DLD1 (cell line): ENCODE results near the gene ZNHIT2.
"Not testable (repeated sequence)": the region's sequence is repeated elsewhere in the genome, so short reads cannot be mapped to it uniquely, and the experiment has no call there.

Experiments used
- in situ Hi-C: cut with HindIII; loops from 2 replicates; pipeline ENCODE4 v1.10.0; 2017; ENCODE audit warnings: low sequenced_read_pairs

ZNHIT2 gene

DNA sequence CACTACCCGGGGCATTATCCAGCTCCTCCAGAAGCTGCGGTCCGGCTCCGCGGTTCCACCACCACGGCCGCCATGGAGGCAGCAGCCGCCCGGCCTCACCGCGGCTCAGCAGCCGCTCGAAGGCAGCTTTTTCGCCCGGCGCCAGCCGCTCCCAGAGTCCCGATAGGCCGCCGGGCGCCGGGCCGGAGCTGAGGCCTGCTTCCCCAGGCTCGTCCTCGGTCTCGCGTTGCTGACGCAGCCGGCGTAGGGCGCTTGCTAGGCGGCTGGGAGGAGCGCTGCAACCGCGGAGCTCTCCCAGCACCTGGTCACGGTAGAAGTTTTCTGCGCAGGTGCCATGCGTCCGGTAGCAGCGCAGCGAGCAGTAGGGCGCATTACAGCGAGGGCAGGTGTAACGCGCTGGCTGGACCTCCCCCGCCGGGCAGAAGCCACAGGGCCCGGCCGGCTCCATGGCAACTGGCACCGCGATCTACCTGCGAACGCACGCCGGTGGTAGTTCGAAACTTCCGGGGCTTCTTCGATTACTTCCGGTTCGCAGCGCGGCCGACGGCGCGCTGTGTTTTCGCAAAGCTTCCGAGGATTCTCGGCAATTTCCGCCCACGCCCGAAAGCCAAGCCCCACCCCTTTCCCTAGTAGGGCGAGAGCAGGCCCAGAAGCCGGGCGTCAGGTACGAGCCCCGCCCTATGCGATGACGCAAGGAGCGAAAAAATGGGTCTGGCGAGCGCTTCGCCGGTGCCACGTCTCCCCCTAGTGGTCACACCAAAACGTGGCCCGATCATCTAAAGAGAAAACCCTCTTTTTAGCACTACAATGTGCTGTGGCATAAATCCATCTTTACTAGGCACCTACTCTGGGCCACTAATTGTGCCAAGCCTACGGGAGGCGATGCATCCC lies at the start of gene ZNHIT2:
Gene ZNHIT2, minus strand, starts transcription at position 496 of the 891 bp plus-strand sequence. Its CDS starts 48 bp downstream, at position 448.
- in situ Hi-C loops, result no loop called here

DNA sequence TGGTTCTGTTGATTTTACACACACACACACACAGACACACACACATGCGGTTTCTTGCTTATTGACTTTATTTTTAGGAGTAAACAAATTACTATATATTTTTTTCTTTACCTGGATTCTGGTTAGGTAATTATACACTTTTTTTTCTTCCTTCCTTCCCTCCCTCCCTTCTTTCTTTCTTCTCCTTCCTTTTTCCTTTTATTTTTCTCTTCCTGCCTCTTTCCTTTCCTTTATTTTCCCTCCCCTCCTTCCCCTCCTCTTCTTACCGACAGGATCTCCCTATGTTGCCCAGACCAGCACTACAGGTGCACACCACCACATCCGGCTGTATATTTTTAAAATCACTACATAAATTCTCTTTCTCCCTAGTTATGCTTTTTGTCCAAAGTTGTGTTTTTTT lies 49.4 kb upstream of the ZNHIT2 start:
- in situ Hi-C loops, result no loop called here

DNA sequence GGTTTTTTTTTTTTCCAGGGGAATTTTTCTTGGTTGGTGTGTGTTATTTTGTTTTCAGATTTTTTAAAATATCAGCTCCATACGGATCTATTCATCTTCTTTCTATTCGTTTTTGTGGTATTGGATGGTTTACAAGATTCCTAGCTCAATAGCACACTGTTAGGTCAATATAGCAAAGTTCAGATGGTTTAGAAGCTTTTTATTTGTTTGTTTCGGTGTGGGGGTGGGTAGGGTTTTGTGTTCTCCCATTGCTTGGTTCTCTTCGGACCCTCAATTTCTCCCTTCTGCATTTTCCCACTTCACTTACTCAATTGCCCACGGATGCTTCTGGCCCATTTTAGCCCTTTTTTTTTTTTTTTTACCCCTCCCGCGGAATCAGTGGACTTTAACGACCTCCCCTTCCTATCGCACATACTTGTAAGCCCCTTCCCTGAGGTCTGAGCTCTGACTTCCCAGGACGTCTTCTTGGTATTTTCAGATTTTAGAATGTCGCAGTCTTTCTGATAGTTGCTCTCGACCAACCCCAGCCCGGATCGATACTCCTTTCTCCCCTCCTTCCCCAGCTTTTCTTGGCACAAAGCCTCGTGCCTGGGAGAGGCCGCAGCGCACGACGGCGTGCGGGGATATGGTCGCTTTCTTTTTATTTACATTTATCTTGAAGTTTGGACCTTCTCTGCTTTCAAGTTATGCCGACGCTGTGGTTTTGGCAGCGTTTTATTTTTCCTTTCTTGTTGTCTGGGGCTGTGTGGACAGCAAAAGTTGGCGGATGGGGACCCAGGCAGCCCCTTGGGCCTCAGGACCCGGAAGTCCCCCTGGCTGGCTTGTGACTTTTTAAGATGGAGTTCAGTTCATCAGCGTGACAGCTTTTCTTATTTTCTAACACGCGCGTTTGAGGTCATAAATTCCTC lies 48.2 kb upstream of the ZNHIT2 start:
- in situ Hi-C loops, result no loop called here

DNA sequence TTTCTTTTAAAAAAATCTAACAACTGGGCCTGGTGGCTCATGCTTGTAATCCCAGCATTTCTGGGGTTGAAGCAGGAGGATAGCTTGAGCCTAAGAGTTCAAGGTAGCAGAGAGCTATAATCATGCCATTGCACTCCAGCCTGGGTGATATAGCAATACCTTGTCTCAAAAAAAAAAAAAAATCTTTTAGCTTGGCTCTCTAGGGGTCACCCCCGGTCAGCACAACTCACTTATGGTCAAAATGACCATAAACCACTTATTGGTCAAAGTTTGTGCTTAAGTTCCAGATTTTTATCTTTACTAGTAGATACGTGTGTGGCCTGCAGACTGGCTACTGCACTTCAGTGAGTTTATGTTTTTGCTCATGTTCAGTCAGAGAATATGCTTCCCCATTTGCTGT lies 46.2 kb upstream of the ZNHIT2 start:
- in situ Hi-C loops, result no loop called here

DNA sequence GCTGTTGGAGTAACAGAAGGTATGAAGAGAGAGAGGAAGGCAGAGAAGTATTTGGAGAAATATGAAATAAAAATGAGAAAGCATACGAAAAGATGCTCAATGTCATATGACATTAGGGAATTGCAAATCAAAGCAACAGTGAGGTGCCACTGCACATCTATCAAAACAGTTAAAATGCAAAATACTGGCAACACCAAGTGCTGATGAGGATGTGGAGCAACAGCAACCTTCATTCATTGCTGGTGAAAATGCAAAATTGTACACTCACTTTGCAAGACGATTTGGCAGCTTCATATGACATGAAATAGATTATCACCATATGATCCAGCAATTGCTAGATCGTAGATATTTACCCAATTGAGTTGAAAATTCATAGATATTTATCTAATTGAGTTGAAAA lies 43.1 kb upstream of the ZNHIT2 start:
- in situ Hi-C loops, result no loop called here

DNA sequence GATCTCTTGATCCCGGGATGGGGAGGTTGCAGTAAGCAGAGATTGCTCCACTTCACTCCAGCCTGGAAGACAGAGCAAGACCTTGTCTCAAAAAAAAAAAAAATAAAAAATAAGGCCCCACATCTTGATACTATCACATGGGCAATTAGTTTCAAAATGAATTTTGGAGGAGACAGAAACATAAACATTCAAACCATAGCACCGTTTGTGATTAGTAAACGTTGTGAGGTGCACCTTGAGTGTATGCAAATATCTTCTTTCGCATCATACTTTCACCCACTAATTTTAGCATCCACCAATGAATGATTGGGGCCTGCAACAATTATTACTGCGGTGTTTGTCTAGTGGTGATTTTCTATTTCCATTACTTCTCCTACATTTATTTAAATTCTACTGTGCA lies 41.5 kb upstream of the ZNHIT2 start:
- in situ Hi-C loops, result no loop called here

DNA sequence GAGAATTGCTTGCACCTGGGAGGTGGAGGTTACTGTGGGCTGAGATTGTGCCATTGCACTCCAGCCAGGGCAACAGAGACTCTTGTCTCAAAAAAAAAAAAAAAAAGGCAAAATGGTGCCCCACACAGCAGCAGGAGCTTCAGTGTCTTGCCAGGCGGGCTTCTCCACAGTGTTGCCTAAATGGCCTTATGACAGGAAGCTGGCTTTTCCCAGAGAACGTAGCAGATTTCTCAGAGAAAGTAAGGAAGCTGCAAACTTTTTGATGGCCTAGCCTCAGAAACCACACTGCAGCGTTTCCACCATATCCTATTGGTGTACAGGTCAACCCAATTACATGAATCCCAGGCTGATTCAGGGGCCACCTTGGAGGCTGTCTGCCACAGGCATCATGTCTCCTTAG lies 39.8 kb upstream of the ZNHIT2 start:
- in situ Hi-C loops, result no loop called here

DNA sequence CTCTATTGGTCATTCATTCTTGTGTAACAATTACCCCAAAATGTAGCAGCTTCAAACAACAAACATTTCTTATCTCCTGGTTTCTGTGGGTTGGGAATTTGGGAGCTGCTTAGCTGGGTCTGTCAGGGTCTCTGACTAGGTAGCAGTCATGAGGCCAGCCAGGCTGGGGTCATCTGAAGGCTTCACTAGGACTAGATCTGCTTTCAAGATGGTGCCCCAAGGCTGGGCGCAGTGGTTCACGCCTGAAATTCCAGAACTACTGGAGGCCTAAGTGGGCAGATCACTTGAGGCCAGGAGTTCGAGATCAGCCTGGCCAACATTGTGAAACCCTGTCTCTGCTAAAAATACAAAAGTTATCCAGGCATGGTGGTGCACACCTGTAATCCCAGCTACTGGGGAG lies 39.4 kb upstream of the ZNHIT2 start:
- in situ Hi-C loops, result no loop called here

DNA sequence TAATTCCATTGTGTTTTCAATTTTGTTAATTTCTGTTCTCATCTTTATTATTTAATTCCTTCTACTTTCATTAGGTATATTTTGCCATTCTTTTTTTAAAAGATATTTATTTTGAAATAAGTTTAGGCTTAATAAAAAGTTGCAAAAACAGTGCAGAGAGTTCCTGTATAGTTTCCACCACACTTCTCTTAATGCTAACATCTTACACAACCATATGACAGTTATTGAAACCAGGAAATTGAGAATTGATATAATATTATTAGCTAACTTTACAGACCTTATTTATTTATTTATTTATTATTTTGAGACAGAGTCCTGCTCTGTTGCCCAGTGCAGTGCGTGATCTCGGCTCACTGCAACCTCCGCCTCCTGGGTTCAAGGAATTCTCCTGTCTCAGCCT lies 38.8 kb upstream of the ZNHIT2 start:
- in situ Hi-C loops, result no loop called here

DNA sequence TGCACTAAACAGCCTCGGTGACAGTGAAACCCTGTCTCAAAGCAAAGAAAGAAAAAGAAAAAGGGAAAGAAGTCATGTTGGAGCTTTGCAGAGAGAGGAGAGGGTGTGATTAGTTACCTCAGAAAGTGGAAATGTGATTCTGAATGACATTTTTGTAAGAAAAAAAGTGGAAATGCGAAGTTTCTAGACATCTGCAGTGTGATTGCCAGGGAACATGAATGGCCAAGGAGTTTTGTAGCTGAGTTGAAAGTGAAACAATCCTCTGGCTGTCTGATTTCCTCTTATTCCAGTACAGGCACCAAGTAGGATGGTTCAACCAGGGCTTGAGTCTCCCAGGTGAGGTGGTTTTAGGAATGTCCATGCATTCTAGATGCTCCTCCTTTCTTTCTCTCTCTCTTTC lies 34.6 kb upstream of the ZNHIT2 start:
- in situ Hi-C loops, result no loop called here

DNA sequence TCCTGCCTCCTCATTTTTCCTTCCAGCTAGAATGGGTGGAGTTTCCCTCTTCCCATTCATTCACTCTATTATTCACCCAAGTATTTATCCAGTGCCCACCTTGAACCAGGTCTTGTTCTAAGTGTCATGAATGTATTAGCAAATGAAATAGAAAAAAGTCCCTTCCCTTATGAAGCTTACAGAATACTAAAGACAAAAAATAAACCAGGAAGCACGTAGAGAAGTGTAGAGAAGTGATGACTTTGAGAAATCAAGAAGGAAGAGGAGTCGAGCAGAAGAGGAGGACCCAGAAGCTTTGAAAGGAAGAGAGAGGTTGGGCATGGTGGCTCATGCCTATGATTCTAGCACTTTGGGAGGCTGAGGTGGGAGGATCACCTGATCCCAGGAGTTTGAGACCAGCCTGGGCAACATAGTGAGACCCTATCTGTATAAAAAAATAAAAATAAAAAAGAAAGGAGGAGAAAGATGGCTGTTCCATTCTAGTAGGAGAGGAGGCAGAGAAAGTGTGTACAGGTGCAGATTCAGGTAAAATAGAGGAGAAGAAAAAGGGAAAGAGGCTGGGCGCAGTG lies 33.9 kb upstream of the ZNHIT2 start:
- in situ Hi-C loops, result no loop called here

DNA sequence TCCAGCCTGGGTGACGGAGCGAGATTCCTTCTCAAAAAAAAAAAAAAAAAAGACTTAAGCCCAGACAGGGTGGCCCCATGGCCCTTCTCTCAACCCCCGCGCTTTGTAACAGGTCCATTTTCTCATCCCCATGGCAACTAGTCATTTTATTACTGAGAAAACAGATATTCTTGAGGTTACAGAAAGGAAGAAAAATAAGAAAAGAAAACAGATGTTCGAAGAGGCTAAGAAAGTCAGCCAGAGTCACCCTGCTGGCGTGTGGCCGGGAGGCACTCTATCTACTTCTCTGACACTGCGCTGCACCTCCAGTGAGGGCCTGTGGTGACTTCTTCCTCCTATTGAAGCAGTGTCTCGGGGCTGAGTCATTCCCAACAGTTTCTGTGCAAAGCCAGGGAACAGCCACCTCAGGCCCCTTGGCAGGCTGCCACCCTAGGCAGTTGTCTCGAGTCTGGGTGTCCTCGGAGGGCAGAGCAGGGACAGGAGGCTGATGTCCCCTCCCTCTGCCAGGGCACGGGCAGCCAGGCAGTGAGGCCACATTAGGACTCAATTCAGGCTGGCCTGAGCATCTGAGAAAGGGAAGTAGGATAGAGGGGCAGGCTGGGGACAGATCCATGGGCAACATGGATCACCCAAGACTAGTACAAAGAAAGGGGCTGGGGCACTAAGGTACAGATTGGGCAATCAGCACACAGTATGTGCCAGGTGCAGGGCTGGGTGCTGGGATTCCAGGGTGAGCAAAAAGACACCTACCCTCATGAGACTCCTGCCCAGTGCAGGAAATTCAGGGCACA lies 33.2 kb upstream of the ZNHIT2 start:
- in situ Hi-C loops, result no loop called here

DNA sequence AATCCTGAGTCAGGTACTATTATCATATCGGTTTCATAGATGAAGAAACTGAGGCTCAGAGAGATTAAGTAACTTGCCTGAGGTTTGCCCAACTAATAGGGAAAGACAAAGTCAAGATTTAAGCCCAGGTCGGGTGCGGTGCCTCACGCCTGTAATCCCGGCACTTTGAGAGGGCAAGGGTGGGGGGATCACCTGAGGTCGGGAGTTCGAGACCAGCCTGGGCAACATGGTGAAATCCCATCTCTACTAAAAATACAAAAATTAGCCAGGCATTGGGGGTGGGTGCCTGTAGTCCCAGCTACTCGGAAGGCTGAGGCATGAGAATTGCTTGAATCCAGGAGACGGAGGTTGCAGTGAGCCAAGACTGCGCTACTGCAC lies 32.6 kb upstream of the ZNHIT2 start:
- in situ Hi-C loops, result not testable (repeated sequence)

DNA sequence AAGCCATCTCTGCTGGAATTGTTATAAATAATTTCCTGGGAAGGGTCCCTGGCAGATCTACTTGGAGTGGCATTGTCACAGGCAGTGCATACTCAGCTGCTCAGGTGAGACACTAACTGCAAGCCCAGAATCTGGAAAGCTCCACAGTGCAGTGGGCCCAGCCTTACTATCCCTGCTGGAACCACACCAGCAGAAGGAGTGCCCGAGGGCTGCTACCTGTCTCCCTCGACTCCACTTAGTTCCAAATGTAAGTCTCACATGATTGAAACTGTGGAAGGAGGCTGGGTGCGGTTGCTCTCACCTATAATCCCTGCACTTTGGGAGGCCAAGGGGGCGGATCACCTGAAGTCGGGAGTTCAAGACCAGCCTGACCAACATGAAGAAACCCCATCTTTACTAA lies 31.2 kb upstream of the ZNHIT2 start:
- in situ Hi-C loops, result no loop called here

DNA sequence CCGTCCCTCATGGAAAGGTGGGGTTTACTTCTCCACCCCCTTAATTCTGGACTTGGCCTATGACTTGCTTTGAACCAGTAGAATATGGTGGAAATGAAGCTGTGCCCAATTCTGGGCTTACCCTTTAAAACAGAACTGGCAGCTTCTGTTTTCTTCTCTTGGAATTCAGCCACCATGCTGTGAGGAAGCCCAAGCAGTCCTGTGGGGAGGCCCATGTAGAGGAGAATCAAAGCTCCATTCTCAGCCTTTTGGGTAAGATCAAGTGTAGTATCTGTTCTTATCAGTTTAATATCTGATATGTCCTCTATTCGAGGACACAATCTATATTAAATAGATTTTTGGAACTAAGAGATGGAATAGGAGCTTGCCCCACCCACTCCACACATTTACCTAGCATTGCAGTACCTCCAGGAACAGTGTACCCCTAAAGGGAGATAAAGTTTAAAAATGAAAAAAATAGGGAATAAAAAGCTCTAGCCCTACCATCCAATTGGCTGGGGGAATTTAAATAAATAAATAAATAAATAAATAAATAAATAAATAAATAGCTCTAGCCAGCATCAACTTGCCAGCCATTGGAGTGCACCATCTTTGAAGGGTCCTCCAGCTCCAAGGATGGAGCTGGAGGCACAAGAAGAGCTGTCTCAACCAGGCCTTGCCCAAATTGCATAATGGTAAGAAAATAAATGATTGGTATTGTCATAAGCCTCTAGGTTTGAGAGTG lies 30.0 kb upstream of the ZNHIT2 start:
- in situ Hi-C loops, result no loop called here

DNA sequence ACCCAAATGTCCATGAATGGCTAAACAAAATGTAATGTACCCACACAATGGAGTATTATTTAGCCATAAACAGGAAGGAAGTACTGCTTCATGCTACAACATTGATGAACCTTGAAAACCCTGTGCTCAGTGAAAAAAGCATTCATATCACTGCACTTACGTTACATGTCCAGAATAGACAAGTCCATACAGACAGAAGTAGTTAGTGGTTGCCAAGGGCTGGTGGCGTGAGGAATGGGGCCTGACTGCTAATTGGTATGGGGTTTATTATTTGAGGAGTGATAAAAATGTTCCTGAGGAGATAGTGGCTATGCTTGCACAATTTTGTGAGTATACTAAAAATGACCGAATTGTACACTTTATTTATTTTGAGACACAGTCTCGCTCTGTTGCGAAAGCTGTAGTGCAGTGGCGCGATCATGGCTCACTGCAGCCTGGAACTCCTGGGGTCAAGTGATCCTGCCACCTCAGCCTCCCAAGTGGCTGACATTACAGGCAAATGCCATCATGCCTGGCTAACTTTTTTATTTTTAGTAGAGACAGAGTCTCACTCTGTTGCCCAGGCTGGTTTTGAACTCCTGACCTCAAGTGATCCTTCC lies 24.5 kb upstream of the ZNHIT2 start:
- in situ Hi-C loops, result no loop called here

DNA sequence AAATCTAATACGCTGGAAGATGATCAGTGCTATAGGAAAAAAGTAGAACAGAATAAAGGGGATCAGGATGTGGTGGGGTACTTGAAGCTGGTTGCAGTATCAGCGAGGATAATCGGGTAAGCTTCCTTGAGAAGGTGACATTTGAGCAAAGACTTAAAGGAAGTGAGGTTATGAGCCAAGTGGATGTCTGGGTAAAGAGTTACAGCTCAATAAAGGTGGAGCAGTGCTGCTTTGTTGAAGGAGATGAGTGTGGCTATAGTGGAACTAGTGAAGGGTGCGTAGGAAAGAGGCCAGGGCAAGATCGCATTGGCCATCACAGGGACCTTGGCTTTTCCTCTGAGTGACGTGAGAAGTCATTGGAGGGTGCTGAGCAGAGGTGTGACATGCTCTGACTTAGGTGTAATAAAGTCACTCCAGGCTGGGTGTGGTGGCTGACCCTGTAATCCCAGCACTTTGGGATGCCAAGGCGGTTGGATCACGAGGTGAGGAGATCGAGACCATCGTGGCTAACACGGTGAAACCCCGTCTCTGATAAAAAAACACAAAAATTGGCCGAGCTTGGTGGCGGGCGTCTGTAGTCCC lies 19.1 kb upstream of the ZNHIT2 start:
- in situ Hi-C loops, result no loop called here

DNA sequence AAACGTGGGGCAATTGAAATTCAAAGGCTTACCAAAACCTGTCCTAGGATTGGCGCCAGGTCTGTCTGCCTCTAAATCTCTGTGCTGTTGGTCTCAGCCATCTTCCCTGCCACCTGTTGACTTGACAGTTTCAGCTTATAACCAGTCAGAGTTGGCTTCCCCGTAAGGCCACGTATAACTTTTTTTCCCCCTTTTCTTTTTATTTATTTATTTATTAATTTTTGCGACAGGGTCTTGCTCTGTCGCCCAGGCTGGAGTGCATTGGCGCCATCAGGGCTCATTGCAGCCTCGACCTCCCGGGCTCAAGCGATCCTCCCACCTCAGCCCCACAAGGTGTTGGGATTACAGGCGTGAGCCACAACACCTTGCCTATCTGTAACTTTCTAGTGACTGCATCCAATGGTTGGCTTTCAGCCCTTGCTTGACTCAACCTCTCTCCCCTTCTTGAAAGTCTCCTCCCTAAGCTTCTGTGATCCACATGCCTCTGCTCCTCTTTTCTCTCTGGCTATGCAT lies 18.2 kb upstream of the ZNHIT2 start:
- in situ Hi-C loops, result no loop called here

DNA sequence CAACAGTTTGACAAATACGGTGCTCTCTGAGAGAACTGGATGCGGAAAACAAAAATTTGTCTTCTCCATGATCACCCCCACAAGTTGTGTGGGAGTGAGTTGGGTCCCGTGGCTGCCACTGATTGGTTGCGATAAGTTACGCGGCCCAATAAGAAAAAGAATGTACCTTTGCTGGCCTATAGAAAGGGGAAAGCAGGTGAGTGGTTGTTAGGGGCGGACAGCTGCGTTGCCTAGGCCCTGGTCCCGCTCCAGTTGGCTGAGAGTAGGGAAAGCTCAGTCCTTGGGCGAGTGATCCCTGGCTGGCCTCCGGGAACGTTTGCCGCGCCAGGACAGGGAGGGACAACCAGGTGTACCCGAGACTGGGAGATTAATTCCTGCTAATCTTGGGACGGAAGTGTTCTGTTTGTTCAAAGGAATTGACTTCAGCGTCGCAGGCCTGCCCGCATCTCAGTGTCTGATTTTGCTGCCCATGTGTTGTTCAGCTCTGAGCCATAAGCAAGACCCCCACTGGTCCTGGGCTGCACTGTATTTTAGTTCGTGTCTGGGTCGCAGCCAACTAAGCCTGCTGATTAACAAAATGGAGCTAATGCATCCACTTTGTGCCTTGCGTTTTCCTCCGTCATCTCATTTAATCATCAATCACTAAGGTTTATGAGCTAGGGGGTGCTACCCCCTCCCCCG lies 17.6 kb upstream of the ZNHIT2 start:
- in situ Hi-C loops, result no loop called here
